ENCODE measurements around the gene ETHE1.

The ETHE1 gene, protein sequence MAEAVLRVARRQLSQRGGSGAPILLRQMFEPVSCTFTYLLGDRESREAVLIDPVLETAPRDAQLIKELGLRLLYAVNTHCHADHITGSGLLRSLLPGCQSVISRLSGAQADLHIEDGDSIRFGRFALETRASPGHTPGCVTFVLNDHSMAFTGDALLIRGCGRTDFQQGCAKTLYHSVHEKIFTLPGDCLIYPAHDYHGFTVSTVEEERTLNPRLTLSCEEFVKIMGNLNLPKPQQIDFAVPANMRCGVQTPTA

DNA sequence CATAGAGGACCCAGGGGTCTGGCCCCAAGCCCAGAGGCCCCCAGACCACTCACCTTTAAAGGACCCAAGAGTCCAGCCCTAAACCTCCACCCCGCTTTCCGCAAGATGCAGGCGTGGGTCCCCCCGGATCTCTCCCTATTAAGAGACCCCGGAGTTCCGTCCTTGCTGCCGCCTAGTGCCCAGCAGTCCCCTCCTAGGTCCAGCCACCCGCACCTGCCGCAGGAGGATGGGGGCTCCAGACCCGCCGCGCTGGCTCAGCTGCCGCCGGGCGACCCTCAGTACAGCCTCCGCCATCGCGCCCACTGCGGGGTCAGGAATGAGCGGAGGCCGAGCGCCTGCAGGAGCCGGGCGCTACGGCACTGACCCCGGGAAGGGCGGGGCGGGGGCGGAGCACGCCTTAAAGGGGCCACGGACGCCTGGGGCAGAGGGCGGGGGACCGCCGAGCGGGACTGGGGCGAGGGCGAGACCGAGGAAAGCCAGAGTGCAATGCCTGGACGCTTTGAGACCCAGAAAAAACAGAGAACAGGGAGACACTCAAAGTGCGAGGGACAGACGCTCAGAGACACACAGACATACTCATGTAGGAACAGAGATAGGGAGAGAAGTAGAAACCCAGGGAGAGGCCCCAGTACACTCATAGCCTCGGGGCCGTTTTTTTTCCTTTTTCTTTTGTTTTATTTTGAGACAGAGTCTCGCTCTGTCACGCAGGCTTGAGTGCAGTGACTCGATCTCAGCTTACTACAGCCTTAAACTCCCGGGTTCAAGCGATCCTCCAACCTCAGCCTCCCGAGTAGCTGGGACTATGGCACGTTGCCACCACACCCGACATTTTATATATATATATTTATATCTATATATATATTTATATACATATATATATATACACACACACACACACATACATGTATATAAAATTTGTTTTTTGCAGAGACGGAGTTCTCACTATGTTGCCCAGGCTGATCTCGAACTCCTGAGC is at the start of gene ETHE1:
TSS of gene ETHE1 (minus strand) at position 318 of the 976 bp plus-strand sequence. CDS start at position 294, 24 bp downstream.
- peak; percentile 89 for DNase-seq

DNA sequence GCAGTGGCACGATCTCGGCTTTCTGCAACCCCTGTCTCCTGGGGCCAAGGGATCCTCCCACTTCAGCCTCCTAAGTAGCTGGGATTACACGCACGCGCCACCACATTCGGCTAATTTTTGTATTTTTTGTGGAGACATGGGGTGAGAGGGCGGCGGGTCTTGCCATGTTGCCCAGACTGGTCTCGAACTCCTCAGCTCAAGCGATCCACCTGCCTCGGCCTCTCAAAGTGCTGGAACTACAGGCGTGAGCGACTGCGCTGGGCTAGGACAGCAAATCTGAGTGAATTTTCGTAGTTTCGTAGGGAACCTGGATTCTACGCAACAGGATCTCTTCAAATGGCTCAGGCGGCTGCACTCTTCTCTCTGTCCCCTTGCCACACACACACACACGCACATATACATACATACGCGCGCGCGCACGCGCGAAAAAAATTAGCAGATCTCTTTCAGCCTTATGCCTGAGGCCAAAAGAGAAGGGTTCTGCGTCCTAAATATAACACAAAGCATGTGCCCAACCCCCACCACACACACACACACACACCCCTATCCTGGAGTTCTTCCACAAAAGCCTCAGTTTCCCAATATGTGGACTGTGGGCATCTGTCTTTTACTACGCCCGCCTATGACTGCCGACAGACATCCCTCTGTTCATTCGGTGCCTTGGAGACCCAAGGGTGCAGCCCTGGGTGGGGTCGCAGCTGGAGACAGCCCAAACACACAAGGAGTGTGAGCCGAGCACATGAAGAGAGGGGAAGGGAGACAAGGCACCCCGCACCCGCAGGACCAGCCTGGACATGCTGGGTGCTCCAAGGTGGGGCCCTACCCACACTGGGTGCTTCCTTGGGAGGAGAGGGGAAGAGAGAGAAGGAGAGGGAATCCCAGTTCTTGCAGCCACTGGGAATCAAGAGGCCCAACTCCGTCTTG is 49.2 kb upstream of the ETHE1 start:
- no peak for DNase-seq

DNA sequence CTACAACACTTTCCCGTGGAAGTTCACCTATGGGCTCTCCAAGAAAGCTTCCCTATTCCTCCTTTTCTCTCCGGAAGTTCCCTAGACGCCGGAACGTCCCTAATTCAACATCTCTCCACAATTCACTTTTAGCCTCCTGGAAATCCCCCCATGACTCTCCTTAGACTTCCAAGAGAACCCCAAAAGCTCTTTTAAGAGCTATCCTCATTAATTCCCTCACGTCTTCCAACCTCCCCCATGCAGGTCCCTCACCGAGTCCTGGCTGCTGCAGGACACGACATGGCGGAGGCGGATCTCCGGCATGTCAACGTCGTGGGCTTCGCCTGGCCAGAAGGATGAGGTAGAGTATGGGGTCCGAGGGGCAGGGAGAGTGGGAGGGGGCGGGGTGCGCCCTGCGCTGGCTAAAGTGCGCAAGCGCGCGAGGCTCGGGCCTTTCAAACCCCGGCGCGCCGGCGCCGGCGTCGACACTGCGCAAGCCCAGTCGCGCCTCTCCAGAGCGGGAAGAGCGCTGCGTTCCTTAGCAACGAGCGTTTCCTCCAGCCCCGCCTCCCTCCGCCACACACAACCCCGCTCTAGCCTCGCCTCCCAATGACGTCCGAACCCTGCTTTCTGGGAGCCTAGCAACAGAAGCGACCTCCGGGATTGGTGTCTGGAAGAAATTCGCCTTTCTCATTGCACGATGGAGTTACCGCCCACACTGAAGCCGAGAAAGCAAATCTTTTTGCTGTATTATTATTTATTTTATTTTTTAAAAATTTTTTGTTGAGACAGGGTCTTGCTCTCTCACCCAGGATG is 48.4 kb upstream of the ETHE1 start, which contains the start of the genes PINLYP and XRCC1:
TSS of gene PINLYP (plus strand) at position 646 of the 795 bp plus-strand sequence. CDS start 1,391 bp downstream, outside the sequence.
TSS of gene XRCC1 (minus strand) at position 372 of the 795 bp plus-strand sequence. CDS start at position 303, 69 bp downstream.
- DNase-seq, result peak; percentile 100

DNA sequence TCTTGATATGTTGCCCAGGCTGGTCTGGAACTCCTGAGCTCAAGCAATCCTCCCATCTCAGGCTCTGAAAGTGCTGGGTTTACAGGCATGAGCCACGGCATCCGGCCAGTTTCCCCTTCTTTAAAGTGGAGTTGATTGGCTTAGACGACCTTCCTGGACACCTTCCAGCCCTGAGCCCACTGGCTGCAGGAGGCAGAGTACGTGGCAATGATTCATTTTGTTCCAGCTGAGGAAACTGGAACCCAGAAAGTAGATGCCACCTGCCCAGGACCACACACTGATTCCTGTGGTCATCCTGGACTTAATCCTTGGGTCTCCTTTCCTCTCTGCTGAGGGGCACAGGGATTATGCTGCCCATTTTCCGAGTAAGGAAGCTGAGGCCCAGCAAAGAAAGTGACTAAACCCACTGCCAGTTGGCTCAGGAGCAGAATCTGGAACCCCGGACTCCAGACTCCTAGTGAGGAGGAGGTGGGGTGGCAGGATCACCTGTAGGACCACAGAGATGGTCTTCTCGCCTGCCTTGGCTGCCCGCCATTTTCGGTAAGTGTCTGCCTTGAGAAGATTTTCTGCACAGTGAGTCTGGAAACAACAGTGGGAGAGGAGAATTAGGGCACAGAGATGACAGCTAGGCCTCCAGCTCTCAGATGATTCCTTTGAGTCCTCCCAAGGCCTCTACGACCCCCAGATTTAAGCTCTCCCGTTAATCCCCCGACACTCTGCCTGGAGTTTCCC is 47.6 kb upstream of the ETHE1 start:
- DNase-seq, result no peak

DNA sequence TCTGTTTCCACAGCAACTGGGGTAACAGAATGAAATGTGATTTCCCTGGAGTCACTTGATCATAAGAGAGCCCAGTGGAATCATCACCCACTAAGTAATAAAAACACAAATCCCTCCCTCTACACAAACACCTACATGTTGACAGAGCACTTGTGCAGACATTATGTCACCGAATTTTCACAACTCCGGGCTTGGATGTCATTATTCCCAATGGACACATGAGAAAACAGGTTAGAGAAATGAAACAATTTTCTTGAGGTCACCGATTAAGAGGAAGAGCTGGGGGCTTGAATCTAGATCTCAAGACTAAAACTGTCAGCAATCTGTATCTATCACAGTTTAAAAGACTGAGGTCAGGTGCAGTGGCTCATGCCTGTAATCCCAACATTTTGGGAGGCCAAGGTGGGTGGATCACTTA is 45.2 kb upstream of the ETHE1 start:
- no peak for DNase-seq

DNA sequence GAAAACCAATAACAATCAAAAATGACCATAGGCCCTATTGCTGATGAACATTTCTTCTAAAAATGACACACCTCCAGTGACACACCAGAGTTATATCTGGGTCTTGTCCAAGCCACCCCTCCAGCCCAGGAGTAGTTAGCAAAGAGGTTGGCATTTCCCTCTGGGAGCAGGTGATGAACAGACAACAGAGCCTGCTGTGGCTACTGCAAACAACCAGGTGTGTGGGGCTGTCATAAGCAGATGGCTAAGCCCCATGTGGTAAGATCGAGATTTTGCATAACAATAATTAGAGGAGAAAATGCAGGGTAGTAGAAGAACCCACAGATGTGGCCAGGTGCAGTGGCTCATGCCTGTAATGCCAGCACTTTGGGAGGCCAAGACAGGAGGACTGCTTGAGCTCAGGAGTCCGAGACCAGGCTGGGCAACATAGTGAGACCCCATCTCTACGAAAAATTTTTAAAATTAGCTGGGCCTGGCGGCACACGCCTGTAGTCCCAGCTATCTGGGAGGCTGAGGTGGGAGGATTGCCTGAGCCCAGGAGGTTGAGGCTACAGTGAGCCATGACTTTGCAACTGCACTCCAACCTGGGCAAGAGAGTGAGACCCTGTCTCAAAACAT is 43.3 kb upstream of the ETHE1 start:
- no peak for DNase-seq

DNA sequence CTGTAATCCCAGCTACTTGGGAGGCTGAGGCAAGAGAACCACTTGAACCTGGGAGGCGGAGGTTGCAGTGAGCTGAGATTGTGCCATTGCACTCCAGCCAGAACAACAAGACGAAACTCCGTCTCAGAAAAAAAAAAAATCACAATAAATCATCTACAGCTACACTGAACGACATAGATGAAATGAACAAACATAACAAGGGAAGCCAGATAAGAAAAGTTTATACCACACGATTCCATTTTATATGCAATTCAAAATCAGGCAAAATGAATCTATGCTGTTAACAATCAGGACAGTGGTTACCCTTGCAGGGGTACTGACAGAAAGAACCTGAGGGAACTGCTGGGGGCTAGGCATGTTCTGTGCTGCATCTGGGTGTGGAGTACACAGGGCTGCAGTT is 42.7 kb upstream of the ETHE1 start:
- DNase-seq, result no peak

DNA sequence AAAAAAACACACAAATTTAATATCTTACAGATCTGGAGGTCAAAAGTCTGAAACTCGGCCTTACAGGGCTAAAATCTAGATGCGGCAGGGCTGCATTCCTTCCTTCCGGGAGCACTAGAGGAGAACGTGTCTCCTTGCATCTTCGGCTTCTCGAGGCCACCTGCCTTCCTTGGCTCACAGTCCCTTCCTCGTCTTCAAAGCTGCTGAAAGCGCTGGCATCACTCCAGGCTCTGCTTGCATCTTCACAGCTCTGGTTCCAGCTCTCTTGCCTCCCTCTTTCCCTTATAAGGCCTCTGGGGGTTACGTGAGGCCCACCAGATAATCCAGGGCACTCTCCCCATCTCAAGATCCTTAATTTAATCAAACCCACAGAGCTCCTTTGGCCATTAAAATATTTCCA is 37.8 kb upstream of the ETHE1 start:
- DNase-seq, result no peak

DNA sequence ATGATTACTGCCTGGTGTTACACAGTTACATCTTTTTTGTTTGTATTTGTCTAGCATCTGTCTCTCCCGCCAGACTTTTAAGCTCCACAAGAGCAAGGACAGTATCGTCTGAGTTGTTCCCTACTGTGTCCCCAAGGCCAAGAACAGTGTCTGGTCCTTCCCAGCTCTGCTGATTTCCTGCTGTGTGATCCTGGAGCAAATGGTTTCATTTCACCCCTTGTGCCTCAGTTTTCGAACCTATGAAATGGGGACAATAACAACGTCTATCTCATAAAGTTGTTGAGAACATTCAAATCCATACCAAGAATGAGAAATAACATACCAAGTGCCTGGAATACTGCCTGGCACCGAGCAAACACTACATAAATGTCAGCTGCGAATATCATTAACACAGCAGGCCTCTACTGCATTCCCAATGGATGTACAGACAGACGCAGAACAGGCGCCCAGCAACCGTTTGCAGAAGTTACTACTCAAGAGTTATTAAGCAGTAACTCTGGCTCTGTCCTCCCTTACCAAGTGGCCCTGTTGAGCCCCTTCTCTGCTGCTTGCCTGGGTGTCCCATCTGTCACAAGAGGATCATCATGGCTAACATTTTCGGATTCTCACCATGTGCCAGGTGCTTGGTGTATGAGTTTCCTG is 36.9 kb upstream of the ETHE1 start:
- no peak for DNase-seq

DNA sequence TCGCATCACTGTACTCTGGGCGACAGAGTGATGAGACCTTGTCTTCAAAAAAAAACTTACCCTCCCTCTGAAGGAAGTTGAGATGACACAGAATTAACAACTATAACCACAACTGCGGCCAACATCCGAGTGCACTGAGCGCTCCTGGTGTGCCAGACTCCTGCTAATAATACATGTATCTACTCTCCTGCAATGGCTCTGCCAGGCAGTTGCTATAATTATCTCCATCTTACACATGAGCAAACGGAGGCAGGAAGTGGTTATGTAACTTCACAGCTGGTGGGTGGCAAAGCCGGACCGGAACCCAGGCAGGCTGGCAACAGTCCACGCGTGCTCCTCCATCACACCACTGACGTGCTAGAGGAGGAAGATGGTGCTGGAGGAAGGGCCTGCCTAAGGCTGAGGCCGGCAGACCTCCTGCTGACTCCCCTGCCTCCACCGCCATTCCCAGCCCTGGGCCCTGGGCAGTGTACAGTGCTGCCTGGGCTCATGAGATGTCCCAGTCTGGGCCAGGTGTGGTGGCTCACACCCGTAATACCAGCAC is 35.8 kb upstream of the ETHE1 start:
- no peak for DNase-seq

DNA sequence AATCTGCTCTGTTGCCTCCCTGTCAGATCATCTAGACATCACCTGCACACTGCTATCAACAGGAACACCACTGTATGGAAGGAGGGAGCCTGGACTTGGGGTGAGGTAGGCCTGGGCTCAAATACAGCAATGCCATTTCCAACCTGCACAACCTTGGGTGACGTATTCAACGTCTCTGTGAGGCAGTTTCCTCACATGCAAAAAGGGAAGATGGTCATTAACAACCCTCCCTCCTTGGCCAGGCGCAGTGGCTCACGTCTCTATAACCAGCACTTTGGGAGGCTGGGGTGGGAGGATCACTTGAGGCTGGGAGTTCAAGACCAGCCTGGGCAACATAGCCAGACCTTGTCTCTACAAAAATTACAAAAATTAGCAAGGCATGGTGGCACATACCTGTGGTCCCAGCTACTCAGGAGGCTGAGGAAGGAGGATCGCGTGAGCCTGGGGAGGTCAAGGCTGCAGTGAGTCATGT is 35.3 kb upstream of the ETHE1 start:
- DNase-seq, result no peak

DNA sequence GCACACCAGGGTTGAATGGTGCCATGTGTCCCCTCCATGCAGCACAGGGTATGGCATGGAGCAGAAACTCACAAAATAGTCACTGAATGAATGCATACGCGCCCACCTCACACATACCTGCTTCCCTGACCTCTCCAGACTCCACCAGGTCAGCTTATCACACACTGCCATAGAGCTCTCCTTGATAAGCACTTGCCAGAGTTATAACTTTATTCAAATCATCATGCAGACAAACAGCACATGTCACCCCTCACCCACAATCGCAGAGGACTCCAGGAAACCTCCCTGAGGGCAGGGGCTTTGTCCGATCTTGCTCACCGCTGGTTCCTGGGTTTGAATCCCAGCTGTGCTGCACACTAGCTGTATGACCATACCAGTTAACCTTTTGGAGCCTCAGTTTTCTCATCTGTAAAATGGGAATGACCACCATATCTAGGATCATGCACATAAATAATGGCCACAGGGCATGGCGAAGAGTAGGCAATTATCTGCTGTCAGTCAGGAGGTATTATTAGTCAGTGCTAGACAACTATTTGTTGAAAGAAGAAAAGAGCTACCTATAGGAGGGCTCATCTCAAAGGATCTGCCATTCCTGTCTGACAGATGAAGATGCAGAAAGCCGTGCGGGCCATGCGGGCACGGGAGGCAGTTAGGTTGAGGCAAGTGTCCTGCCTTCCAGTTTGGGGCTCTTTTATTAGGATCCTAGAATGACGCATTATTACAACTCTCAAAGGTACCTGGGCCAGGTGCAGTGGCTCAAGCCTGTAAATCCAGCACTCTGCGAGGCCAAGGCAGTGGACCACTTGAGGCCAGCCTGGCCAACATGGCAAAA is 34.4 kb upstream of the ETHE1 start:
- DNase-seq, result no peak

DNA sequence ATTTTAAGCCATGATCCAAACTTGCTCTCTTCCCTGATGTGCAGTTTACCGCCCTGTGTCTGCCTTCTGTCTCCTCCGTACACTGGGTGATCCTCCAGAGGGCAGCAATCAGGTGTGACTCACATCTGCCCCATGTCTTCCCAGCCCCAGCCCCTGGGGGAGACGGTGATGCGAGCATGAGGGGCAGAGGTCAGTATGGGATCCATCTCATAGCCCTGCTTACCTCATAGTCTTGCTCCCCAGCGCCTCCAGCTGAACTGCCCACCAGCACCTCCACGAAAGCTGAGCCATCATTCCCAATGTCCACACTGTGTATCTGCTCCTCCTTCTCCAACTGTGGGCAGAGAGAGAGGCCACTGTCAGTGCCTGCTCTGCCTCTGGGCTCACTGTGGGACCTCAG is 33.7 kb upstream of the ETHE1 start:
- DNase-seq, result no peak

DNA sequence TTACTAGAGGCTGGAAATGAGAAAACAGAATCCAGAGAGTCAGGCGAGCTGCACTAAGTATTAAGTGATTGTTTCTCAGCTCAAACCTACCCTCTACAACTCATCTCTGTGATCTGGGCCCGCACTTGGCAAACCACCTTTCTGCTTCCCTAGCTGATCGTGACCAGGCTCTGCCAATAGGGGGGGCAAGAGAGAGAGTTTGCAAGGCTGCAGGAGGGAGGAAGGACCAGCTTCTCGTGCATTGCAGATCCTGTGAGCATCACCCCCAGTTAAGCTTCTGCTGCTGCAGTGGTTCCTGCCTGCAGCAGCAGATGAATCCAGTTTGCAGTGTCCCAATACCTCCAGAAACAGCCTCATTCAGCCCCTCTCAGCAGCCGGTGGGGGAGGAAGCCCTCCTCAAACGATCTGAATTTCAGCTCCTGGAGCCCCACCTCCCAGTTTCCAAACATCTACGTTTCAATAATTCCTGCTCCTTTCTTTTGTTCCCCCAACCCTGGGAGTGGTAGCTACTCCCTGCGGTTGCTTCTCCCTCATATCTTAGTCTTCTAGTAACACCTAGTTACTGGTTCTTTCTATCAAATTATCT is 28.3 kb upstream of the ETHE1 start:
- peak; percentile 89 for DNase-seq

DNA sequence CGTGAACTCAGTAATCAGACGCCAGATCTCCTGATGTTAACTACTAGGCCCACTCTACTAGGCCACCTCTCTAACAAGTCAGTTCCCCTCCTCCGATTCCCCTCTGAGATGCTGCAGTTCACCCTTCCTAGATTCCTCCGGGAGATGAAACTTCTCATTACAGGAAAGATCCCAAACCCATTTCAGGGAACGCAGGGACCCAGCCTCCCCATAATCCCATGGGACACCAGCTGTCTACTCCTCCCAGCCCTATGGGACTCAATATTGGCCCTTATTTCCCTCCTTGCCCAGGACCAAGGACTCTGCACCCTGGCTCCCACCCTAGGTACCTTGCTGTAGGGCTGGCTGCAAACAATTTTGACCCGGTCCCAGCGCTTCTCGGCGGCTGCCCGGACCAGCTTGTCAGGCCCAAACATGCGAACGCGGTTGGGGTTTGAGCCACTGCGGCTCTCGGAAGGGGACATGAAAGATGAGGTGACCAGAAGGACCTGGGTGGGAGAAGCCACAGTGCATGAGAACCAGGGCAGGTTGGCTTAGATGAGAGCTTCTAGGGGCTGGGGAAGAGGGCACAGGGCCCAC is 27.4 kb upstream of the ETHE1 start:
- DNase-seq, result no peak

DNA sequence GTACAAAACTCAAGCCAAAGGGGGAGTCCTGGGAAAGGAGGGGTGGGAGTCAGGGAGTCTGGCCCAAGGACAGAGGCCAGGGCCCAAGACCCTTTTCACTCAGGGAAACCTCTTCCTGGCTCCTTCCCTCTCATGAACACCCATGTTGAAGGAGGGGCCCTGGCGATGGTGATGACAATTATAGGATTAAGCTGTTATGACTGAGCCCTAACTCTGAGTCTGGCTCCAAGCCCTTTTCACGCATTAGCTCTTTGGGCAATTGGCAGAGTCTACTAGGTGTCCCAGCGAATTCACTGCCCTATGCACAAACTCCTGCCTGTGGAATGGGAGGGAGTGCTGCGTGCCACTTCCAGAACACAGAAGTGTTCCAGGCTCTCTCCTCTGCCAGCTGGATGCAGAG is 26.7 kb upstream of the ETHE1 start:
- no peak for DNase-seq

DNA sequence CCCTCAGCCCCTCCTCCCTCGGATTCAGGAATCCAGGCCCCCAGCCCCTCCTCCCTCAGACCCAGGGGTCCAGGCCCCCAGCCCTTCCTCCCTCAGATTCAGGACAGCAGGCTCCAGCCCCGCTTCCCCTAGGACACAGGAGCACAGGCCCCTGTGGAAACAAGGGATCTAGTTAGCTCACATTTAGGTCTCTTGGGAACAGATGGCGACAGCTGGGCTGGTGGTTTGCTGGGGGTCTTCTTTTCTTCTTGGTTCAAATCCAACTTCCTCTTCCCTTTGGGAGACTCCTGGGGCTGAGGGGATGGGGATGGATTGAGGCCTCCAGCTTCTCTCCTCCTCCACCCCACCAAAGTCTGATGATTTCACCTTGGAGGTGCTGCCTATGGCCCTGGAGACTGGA is 25.6 kb upstream of the ETHE1 start:
- peak; percentile 38 for DNase-seq

DNA sequence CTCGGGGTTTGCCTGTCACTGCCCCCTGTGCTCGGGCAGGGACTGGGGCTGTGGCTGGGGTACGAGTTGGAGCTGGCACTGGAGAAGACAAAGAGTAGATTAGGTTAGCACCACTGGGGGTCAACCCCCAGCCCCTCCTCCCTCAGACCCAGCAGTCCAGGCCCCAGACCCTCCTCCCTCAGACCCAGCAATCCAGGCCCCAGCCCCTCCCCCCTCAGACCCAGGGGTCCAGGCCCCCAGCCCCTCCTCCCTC is 25.1 kb upstream of the ETHE1 start:
- DNase-seq, result no peak
